BLaER1 treated with 17β-estradiol and CSF1 and Interleukin-3, amounts not matched to agents 10 nM and 100 nM (cell line): Measurements from ENCODE around the gene PTPRB.
"Not testable (repeated sequence)": the region's sequence is repeated elsewhere in the genome, so short reads cannot be mapped to it uniquely, and the experiment has no call there.

Experiments
- H3K27ac ChIP-seq, 11 experiments: shearing (Covaris generic); formaldehyde crosslinking; 2 replicates each; pipeline ENCODE4 v1.8.1; 2022
- H3K27me3 ChIP-seq, 11 experiments: shearing (Covaris generic); formaldehyde crosslinking; 2 replicates each; pipeline ENCODE4 v1.8.1; 2022
- H3K36me3 ChIP-seq, 11 experiments: shearing (Covaris generic); formaldehyde crosslinking; 2 replicates each; pipeline ENCODE4 v1.8.1; 2022
- H3K4me1 ChIP-seq, 10 experiments: shearing (Covaris generic); formaldehyde crosslinking; 2 replicates each; pipeline ENCODE4 v1.8.1; 2022
- H3K4me2 ChIP-seq, 11 experiments: shearing (Covaris generic); formaldehyde crosslinking; 2 replicates each; pipeline ENCODE4 v1.8.1; 2022
- H3K4me3 ChIP-seq, 10 experiments: shearing (Covaris generic); formaldehyde crosslinking; 2 replicates each; pipeline ENCODE4 v1.8.1; 2022
- H3K9ac ChIP-seq, 11 experiments: shearing (Covaris generic); formaldehyde crosslinking; 2 replicates each; pipeline ENCODE4 v1.8.1; 2022
- H3K9me3 ChIP-seq, 11 experiments: shearing (Covaris generic); formaldehyde crosslinking; replicated peaks in 1 of 11; 2 replicates each; pipeline ENCODE4 v1.8.1; 2022
- H4K20me1 ChIP-seq, 11 experiments: shearing (Covaris generic); formaldehyde crosslinking; 2 replicates each; pipeline ENCODE4 v1.8.1; 2022
- Cebpa-rat ChIP-seq, 11 experiments: shearing (Covaris generic); IDR thresholded peaks; 2 replicates each; pipeline ENCODE4 v1.8.1; 2022

PTPRB gene

DNA sequence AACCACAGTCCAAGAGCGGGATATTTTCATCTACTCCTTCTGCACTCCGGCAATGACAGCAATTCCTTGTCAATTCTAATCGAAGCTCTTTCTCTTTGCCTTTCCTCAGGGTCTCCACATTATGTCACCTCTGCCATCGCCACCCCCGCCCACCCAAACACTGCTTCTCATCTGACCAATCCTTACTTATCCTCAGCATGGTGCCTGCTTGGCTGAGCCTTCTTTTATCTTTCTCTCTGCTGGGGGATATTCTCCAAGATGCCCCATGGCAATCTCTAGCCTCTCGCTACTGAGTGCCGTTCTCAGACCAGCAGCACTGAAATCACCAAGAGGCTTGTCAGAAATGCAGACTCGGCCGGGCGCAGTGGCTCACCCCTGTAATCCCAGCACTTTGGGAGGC, 100.6 kb downstream of the PTPRB start:
- H3K27ac ChIP-seq, result no peak overlapping the region

GRCh38 chr12:70535896-70536374, 101.3 kb downstream of the PTPRB start:
- H3K4me1 ChIP-seq, result peaks cover 0 to 12% (median 0%) of the 10 kb centered on the region in 10 experiments; a peak in 4 of 20 replicates
- TF ChIP-seq Cebpa-rat (IDR thresholded peaks at IDR 0.05), result no peak
- no peak overlapping the region for H3K9ac ChIP-seq
- no peak overlapping the region for H3K27ac ChIP-seq
- H3K27me3 ChIP-seq, result no peaks in the 10 kb centered on the region
- H3K4me3 ChIP-seq, result no peak overlapping the region
- H4K20me1 ChIP-seq, result no peaks in the 10 kb centered on the region
- no peaks in the 10 kb centered on the region for H3K36me3 ChIP-seq
- H3K9me3 ChIP-seq, result no peaks in the 10 kb centered on the region
- H3K4me2 ChIP-seq, result no peak overlapping the region

More for the DNA sequence above, 100.6 kb downstream of the PTPRB start:
- H3K9ac ChIP-seq, result no peak overlapping the region
- no peak for TF ChIP-seq Cebpa-rat (IDR thresholded peaks at IDR 0.05)
- peaks cover 0 to 13% (median 0%) of the 10 kb centered on the region in 10 experiments; a peak in 4 of 20 replicates for H3K4me1 ChIP-seq
- H3K27me3 ChIP-seq, result no peaks in the 10 kb centered on the region
- H3K36me3 ChIP-seq, result no peaks in the 10 kb centered on the region
- H3K9me3 ChIP-seq, result no peaks in the 10 kb centered on the region
- no peak overlapping the region for H3K4me2 ChIP-seq
- no peak overlapping the region for H3K4me3 ChIP-seq
- no peaks in the 10 kb centered on the region for H4K20me1 ChIP-seq

DNA sequence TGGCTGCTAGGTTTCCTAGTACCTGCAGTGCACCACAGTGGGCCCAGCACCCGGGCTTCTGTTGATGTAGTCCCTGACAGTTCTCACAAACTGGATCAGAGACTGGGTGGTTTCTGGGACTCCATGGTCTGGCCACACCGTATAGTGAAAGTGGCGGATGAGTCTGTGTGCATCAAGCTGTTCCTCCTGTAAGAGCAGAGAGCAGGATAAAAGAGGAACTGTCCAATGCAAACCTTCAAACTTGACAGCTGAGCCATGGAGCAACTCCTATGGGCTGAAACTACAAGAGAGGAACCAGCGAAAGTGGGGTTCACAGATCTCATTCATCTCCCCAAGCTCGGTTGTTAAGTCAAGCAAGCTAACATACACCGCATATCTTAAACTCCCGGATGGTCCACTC, 102.8 kb downstream of the PTPRB start:
- H4K20me1 ChIP-seq, result no peaks in the 10 kb centered on the region
- H3K27ac ChIP-seq, result no peak overlapping the region
- H3K36me3 ChIP-seq, result no peaks in the 10 kb centered on the region
- no peaks in the 10 kb centered on the region for H3K4me1 ChIP-seq
- H3K4me3 ChIP-seq, result no peak overlapping the region
- H3K9me3 ChIP-seq, result no peaks in the 10 kb centered on the region
- H3K27me3 ChIP-seq, result no peaks in the 10 kb centered on the region
- H3K9ac ChIP-seq, result no peak overlapping the region
- no peak for TF ChIP-seq Cebpa-rat (IDR thresholded peaks at IDR 0.05)
- H3K4me2 ChIP-seq, result no peak overlapping the region

GRCh38 chr12:70529647-70530046, 107.6 kb downstream of the PTPRB start:
- no peaks in the 10 kb centered on the region for H3K27me3 ChIP-seq
- H3K27ac ChIP-seq, result no peak overlapping the region
- TF ChIP-seq Cebpa-rat (IDR thresholded peaks at IDR 0.05), result no peak
- H3K36me3 ChIP-seq, result no peaks in the 10 kb centered on the region
- no peak overlapping the region for H3K4me3 ChIP-seq
- no peaks in the 10 kb centered on the region for H4K20me1 ChIP-seq
- no peak overlapping the region for H3K4me2 ChIP-seq
- no peaks in the 10 kb centered on the region for H3K4me1 ChIP-seq
- H3K9ac ChIP-seq, result no peak overlapping the region
- H3K9me3 ChIP-seq, result no peaks in the 10 kb centered on the region

- Histone ChIP-seq H3K27me3 (no peaks in the 10 kb centered on the region), H3K9me3 (peaks cover 0 to 16% (median 0%) of the 10 kb centered on the region in 11 experiments; a peak in 3 of 22 replicates), H3K9ac (no peak overlapping the region), H4K20me1 (no peaks in the 10 kb centered on the region), H3K4me1 (no peaks in the 10 kb centered on the region), H3K36me3 (no peaks in the 10 kb centered on the region), H3K27ac (no peak overlapping the region), H3K4me2 (no peak overlapping the region), H3K4me3 (no peak overlapping the region)
- TF ChIP-seq Cebpa-rat (IDR thresholded peaks at IDR 0.05), result no peak
These were observed 116.4 kb downstream of the PTPRB start for GRCh38 chr12:70520847-70521246.

GRCh38 chr12:70513426-70513825, 123.8 kb downstream of the PTPRB start:
- Histone ChIP-seq H3K9me3 (peaks cover 0 to 6% (median 0%) of the 10 kb centered on the region in 11 experiments; a peak in 2 of 22 replicates), H3K4me1 (no peaks in the 10 kb centered on the region), H3K4me2 (no peak overlapping the region), H3K9ac (no peak overlapping the region), H4K20me1 (no peaks in the 10 kb centered on the region), H3K4me3 (no peak overlapping the region), H3K27me3 (no peaks in the 10 kb centered on the region), H3K27ac (no peak overlapping the region), H3K36me3 (no peaks in the 10 kb centered on the region)
- no peak for TF ChIP-seq Cebpa-rat (IDR thresholded peaks at IDR 0.05)

DNA sequence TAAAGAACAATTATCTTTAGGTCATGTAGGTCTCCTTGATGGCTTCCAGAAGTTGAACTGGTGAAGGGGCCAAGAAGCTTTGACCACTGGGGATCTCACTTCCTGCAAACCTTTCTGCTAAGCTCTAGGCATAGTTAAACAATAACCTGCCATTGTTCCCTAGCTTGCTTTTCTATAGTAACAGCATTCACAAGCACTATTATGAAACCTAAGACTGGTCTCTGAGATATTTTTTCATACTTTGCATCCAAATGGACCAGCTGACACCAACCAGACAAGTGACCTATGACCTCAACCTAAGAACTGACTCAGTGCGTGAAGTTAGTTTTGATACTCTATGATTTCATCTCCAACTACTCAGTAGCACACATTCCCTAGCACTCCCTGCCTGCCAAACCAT, 129.1 kb downstream of the PTPRB start:
- Histone ChIP-seq H3K36me3 (no peaks in the 10 kb centered on the region), H3K27me3 (no peaks in the 10 kb centered on the region), H4K20me1 (no peaks in the 10 kb centered on the region), H3K4me3 (no peak overlapping the region), H3K9me3 (peaks cover 0 to 19% (median 10%) of the 10 kb centered on the region in 11 experiments; a peak in 11 of 22 replicates), H3K4me1 (no peaks in the 10 kb centered on the region), H3K4me2 (no peak overlapping the region), H3K9ac (no peak overlapping the region), H3K27ac (no peak overlapping the region)
- no peak for TF ChIP-seq Cebpa-rat (IDR thresholded peaks at IDR 0.05)

DNA sequence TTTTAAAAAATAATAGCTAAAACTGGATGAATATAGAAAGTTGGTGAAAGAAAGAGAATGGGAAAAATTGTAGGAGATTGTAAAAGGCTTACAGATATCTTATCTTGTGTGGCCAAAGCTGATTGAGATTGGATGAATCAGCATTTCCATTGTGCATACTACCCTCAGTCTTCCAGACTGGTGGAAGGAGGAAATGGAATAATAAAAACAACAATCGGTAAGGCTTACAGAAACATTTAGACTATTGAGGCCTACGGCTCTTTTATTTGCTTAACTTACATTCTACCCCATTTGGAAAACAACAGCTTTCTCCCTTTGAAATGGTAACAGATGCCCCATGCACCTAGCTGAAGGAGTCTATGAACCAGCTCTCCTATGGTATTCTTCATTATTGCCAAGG, 129.8 kb downstream of the PTPRB start:
- no peak overlapping the region for H3K9ac ChIP-seq
- no peak for TF ChIP-seq Cebpa-rat (IDR thresholded peaks at IDR 0.05)
- H3K27ac ChIP-seq, result no peak overlapping the region
- H3K27me3 ChIP-seq, result no peaks in the 10 kb centered on the region
- no peaks in the 10 kb centered on the region for H3K4me1 ChIP-seq
- H3K4me2 ChIP-seq, result no peak overlapping the region
- no peaks in the 10 kb centered on the region for H4K20me1 ChIP-seq
- H3K4me3 ChIP-seq, result no peak overlapping the region
- peaks cover 0 to 19% (median 10%) of the 10 kb centered on the region in 11 experiments; a peak in 11 of 22 replicates for H3K9me3 ChIP-seq
- no peaks in the 10 kb centered on the region for H3K36me3 ChIP-seq

GRCh38 chr12:70497508-70497907, 139.7 kb downstream of the PTPRB start:
- H3K27me3 ChIP-seq, result no peaks in the 10 kb centered on the region
- peaks cover 32 to 57% (median 44%) of the 10 kb centered on the region in 11 experiments for H3K9me3 ChIP-seq
- H3K9ac ChIP-seq, result no peak overlapping the region
- no peak overlapping the region for H3K4me3 ChIP-seq
- TF ChIP-seq Cebpa-rat (IDR thresholded peaks at IDR 0.05), result no peak
- H3K36me3 ChIP-seq, result no peaks in the 10 kb centered on the region
- H3K4me1 ChIP-seq, result peaks cover 6 to 11% (median 9%) of the 10 kb centered on the region in 10 experiments; a peak in 15 of 20 replicates
- H4K20me1 ChIP-seq, result no peaks in the 10 kb centered on the region
- H3K4me2 ChIP-seq, result no peak overlapping the region
- no peak overlapping the region for H3K27ac ChIP-seq

GRCh38 chr12:70492904-70493303, 144.3 kb downstream of the PTPRB start:
- H3K4me3 ChIP-seq, H3K27ac ChIP-seq, H3K36me3 ChIP-seq, H3K27me3 ChIP-seq, H3K9ac ChIP-seq, H4K20me1 ChIP-seq: not testable (repeated sequence)
- H3K4me1 ChIP-seq, result peaks cover 6 to 19% (median 13%) of the 10 kb centered on the region in 10 experiments; a peak in 15 of 20 replicates
- peak overlapping the region; percentile 5 to 59 (median 43); a peak in 15 of 22 replicates for H3K4me2 ChIP-seq
- H3K9me3 ChIP-seq, result peaks cover 41 to 66% (median 52%) of the 10 kb centered on the region in 11 experiments

DNA sequence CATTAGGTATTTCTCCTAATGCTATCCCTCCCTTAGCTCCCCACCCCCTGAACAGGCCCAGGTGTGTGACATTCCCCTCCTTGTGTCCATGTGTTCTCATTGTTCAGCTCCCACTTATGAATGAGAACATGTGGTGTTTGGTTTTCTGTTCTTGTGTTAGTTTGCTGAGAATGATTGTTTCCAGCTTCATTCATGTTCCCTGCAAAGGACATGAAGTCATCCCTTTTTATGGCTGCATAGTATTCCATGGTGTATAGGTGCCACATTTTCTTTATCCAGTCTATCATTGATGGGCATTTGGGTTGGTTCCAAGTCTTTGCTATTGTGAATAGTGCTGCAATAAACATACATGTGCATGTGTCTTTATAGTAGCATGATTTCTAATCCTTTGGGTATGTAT, 146.3 kb downstream of the PTPRB start:
- H4K20me1 ChIP-seq, H3K4me3 ChIP-seq, H3K27ac ChIP-seq, H3K9ac ChIP-seq, H3K4me2 ChIP-seq, H3K36me3 ChIP-seq, H3K27me3 ChIP-seq: not testable (repeated sequence)
- Histone ChIP-seq H3K4me1 (peaks cover 6 to 38% (median 30%) of the 10 kb centered on the region in 10 experiments; a peak in 17 of 20 replicates), H3K9me3 (peaks cover 27 to 54% (median 43%) of the 10 kb centered on the region in 11 experiments)
